Vagina (tissue), 2 donors: Measurements from ENCODE around the gene FAM222A. TPM values are rescaled to one million over a fixed set of nuclear protein-coding genes. Genes with fewer than 3 reads are reported as not detected.

Source experiments
- DNase-seq, 2 donors: peaks; one replicate each; pipeline ENCODE4 v3.0.0-alpha.2; 2017; ENCODE audit errors: extremely low spot score in 2 of 2
- H3K27ac ChIP-seq: fragments of 200-600 bp; sonication (generic); one replicate; pipeline ENCODE4 v1.5.1; 2019
- H3K27me3 ChIP-seq: fragments of 200-600 bp; sonication (generic); one replicate; pipeline ENCODE4 v1.5.1; 2019
- H3K36me3 ChIP-seq, 2 donors: fragments of 200-600 bp; sonication (generic); one replicate each; pipeline ENCODE4 v1.5.1; 2017 to 2019
- H3K4me1 ChIP-seq: fragments of 200-600 bp; sonication (generic); one replicate; pipeline ENCODE4 v1.5.1; 2019
- H3K4me3 ChIP-seq, 2 donors: fragments of 200-600 bp; sonication (generic); 1 replicate in 1 of 2; 2 replicates in 1 of 2; pipeline ENCODE4 v1.5.1; 2016 to 2019
- H3K9me3 ChIP-seq: fragments of 200-600 bp; sonication (generic); one replicate; pipeline ENCODE4 v1.5.1; 2019
- CTCF ChIP-seq, 3 experiments: fragments of 450-650 bp in 2 of 3; fragments of 200-600 bp in 1 of 3; sonication (generic) in 1 of 3; IDR thresholded peaks; one replicate each; pipeline ENCODE4 v1.5.1; 2017 to 2019; ENCODE audit warnings: antibody characterized with exemption in 3 of 3, mild to moderate bottlenecking in 2 of 3, moderate library complexity in 2 of 3
- POLR2A ChIP-seq, 2 donors: fragments of 450-650 bp; IDR thresholded peaks; one replicate each; pipeline ENCODE4 v1.6.1; 2017; ENCODE audit warnings: antibody characterized with exemption in 2 of 2, mild to moderate bottlenecking in 2 of 2, moderate library complexity in 2 of 2
- POLR2AphosphoS5 ChIP-seq, 2 donors: sonication (generic); formaldehyde crosslinking; IDR thresholded peaks; one replicate each; pipeline ENCODE4 v1.9.0; 2017; ENCODE audit warnings: antibody characterized with exemption in 2 of 2, mild to moderate bottlenecking in 2 of 2, low read depth in 1 of 2; ENCODE audit not compliant: insufficient read depth in 1 of 2
- intact Hi-C: fragments of 100-400 bp; cut with DNase I; formaldehyde crosslinking; loops from one replicate; pipeline ENCODE4 v1.15.1; 2023
- total RNA-seq: library from RNA; depleted of rRNA; stranded (reverse); fragments of >200 nt; gene quantifications from one replicate; pipeline ENCODE4 v1.2.3, GENCODE V29; 2016

Gene FAM222A
- total RNA-seq, 1 donor from 2014 or later = 1.5 TPM

GRCh38 chr12:109764776-109765445 is 51.3 kb downstream of the FAM222A start:
- H3K36me3 ChIP-seq = no peaks in the 10 kb centered on the region
- intact Hi-C loops = no loop called here
- H3K27me3 ChIP-seq = no peaks in the 10 kb centered on the region
- H3K27ac ChIP-seq = no peak overlapping the region
- no peaks in the 10 kb centered on the region for H3K9me3 ChIP-seq
- TF ChIP-seq CTCF (IDR thresholded peaks at IDR 0.05) (no peak), POLR2AphosphoS5 (IDR thresholded peaks at IDR 0.05; ENCODE audit: insufficient read depth in 1 of 2, low read depth in 1 of 2) (no peak), POLR2A (IDR thresholded peaks at IDR 0.05) (no peak)
- no peaks in the 10 kb centered on the region for H3K4me1 ChIP-seq
- H3K4me3 ChIP-seq = no peak overlapping the region
- peak in 1 of 2 donors; percentile 79 for DNase-seq

DNA sequence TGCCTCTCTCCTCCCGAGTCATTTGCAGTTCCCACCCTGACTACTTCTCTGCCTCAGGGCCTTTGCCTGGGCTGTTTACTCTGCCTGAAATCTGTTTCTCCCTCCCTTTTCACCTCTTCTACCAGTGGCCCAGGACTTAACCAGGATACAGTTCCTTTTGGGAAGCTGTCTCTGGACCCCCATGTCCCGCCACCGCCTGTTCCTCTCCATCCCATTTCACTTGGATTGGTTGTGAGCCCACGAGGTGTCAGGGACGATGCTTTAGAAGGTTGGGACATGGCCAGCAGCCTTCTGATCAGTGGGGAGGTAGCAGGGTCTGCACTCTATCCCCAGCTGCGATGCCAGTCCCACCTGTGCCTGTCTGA is 51.8 kb downstream of the FAM222A start:
- Histone ChIP-seq H3K27me3 (no peaks in the 10 kb centered on the region), H3K4me3 (no peak overlapping the region), H3K9me3 (no peaks in the 10 kb centered on the region), H3K4me1 (no peaks in the 10 kb centered on the region), H3K27ac (no peak overlapping the region), H3K36me3 (no peaks in the 10 kb centered on the region)
- peak in 1 of 2 donors; percentile 81 for DNase-seq
- TF ChIP-seq POLR2AphosphoS5 (IDR thresholded peaks at IDR 0.05; ENCODE audit: insufficient read depth in 1 of 2, low read depth in 1 of 2) = no peak
- TF ChIP-seq CTCF (IDR thresholded peaks at IDR 0.05) = no peak
- no peak for TF ChIP-seq POLR2A (IDR thresholded peaks at IDR 0.05)
- intact Hi-C loops = no loop called here

DNA sequence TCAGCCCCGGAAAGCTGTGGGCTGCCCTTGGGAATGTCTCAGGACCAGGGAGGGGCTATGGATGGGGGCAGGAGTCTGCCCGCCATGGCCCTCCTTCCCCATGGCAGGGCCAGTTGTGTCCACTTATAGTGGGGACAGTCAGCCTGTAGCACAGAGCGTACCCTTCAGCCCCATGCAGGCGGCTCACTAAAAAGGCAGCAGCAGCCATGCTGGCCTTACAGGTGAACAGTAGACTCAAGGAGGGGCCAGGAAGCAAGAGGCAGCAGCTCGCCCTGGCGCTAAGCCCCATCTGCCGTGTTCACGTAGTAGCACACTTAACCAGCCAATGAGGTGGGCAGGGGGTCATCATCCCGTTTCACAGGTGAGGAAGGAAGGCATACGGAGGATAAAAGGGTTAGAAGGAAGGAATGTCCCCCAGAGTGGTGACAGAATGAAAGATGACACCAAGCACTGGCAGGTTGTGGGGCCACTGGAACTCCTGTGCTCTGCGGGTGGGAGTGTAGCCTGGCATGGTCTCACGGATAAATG is 52.7 kb downstream of the FAM222A start:
- intact Hi-C loops = no loop called here
- H3K4me1 ChIP-seq = no peaks in the 10 kb centered on the region
- no peaks in the 10 kb centered on the region for H3K36me3 ChIP-seq
- peak in 1 of 2 donors; percentile 88 for DNase-seq
- no peaks in the 10 kb centered on the region for H3K27me3 ChIP-seq
- TF ChIP-seq POLR2A (IDR thresholded peaks at IDR 0.05) = no peak
- TF ChIP-seq CTCF (IDR thresholded peaks at IDR 0.05) = no peak
- TF ChIP-seq POLR2AphosphoS5 (IDR thresholded peaks at IDR 0.05; ENCODE audit: insufficient read depth in 1 of 2, low read depth in 1 of 2) = no peak
- no peaks in the 10 kb centered on the region for H3K9me3 ChIP-seq
- H3K4me3 ChIP-seq = no peak overlapping the region
- H3K27ac ChIP-seq = no peak overlapping the region

- Histone ChIP-seq H3K4me1 (no peaks in the 10 kb centered on the region), H3K4me3 (no peak overlapping the region), H3K27me3 (no peaks in the 10 kb centered on the region), H3K9me3 (no peaks in the 10 kb centered on the region), H3K27ac (no peak overlapping the region), H3K36me3 (no peaks in the 10 kb centered on the region)
- intact Hi-C loops = no loop called here
- DNase-seq = peak in 1 of 2 donors; percentile 49
- TF ChIP-seq POLR2AphosphoS5 (IDR thresholded peaks at IDR 0.05; ENCODE audit: insufficient read depth in 1 of 2, low read depth in 1 of 2) = no peak
- TF ChIP-seq POLR2A (IDR thresholded peaks at IDR 0.05) = no peak
- TF ChIP-seq CTCF (IDR thresholded peaks at IDR 0.05) = no peak
These were observed 53.8 kb downstream of the FAM222A start for GRCh38 chr12:109767456-109767855.
